MM.1S (cell line): ENCODE measurements around the gene BEAN1.

Source experiments
- EZH2 ChIP-seq: fragments of 300-600 bp; sonication (generic); optimal IDR thresholded peaks from 2 replicates; pipeline ENCODE3; 2017; ENCODE audit warnings: low read depth, mild to moderate bottlenecking, antibody characterized with exemption, low read length, mixed read lengths
- EZH2phosphoT487 ChIP-seq: fragments of 300-600 bp; sonication (generic); IDR thresholded peaks from 2 replicates; pipeline ENCODE4 v1.6.1; 2018; ENCODE audit warnings: antibody characterized with exemption, low read length
- TF ChIP-seq, protein P1 (sequence below): fragments of 300-600 bp; sonication (generic); IDR thresholded peaks from 2 replicates; pipeline ENCODE4 v1.5.1; 2016; ENCODE audit warnings: antibody characterized with exemption, low read length, mixed read lengths

- TF ChIP-seq, protein P1, sequence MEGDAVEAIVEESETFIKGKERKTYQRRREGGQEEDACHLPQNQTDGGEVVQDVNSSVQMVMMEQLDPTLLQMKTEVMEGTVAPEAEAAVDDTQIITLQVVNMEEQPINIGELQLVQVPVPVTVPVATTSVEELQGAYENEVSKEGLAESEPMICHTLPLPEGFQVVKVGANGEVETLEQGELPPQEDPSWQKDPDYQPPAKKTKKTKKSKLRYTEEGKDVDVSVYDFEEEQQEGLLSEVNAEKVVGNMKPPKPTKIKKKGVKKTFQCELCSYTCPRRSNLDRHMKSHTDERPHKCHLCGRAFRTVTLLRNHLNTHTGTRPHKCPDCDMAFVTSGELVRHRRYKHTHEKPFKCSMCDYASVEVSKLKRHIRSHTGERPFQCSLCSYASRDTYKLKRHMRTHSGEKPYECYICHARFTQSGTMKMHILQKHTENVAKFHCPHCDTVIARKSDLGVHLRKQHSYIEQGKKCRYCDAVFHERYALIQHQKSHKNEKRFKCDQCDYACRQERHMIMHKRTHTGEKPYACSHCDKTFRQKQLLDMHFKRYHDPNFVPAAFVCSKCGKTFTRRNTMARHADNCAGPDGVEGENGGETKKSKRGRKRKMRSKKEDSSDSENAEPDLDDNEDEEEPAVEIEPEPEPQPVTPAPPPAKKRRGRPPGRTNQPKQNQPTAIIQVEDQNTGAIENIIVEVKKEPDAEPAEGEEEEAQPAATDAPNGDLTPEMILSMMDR: no peak
- TF ChIP-seq EZH2: no peak
- TF ChIP-seq EZH2phosphoT487: no peak
Observed at GRCh38 chr16:66513111-66513723, 86.1 kb downstream of the BEAN1 start.
